ENCODE results near the gene AGT.
"Not testable (repeated sequence)": the region's sequence is repeated elsewhere in the genome, so short reads cannot be mapped to it uniquely, and the experiment has no call there.

AGT gene

GRCh38 chr1:230686747-230687146, 27.2 kb downstream of the AGT start:
- no peak for DNase-seq (ENCODE audit: low read depth)

GRCh38 chr1:230684998-230685397, 28.9 kb downstream of the AGT start:
- DNase-seq (ENCODE audit: low read depth) = no peak

- DNase-seq (ENCODE audit: low read depth) = no peak
These were observed 29.8 kb downstream of the AGT start for GRCh38 chr1:230684146-230684545.

GRCh38 chr1:230682882-230683610, 30.9 kb downstream of the AGT start:
- no peak for DNase-seq (ENCODE audit: low read depth)

GRCh38 chr1:230682274-230682673, 31.6 kb downstream of the AGT start:
- no peak for DNase-seq (ENCODE audit: low read depth)

GRCh38 chr1:230681599-230681998, 32.3 kb downstream of the AGT start:
- DNase-seq (ENCODE audit: low read depth) = no peak

- DNase-seq (ENCODE audit: low read depth) = no peak
These were observed 33.5 kb downstream of the AGT start for GRCh38 chr1:230680300-230681025.

- no peak for DNase-seq (ENCODE audit: low read depth)
These were observed 34.1 kb downstream of the AGT start for GRCh38 chr1:230679825-230680224.

GRCh38 chr1:230679192-230679591, 34.7 kb downstream of the AGT start:
- DNase-seq (ENCODE audit: low read depth) = no peak

- DNase-seq (ENCODE audit: low read depth) = no peak
These were observed 36.7 kb downstream of the AGT start for GRCh38 chr1:230677200-230677599.

GRCh38 chr1:230674581-230674980, 39.3 kb downstream of the AGT start:
- no peak for DNase-seq (ENCODE audit: low read depth)

- no peak for DNase-seq (ENCODE audit: low read depth)
These were observed 44.4 kb downstream of the AGT start for GRCh38 chr1:230669543-230669942.

GRCh38 chr1:230668227-230668626, 45.7 kb downstream of the AGT start:
- no peak for DNase-seq (ENCODE audit: low read depth)

GRCh38 chr1:230661976-230662375, 51.9 kb downstream of the AGT start:
- DNase-seq (ENCODE audit: low read depth) = no peak

- DNase-seq (ENCODE audit: low read depth) = no peak
These were observed 55.2 kb downstream of the AGT start for GRCh38 chr1:230658691-230659090.

GRCh38 chr1:230658103-230658502, 55.8 kb downstream of the AGT start:
- not testable (repeated sequence) for DNase-seq (ENCODE audit: low read depth)

- not testable (repeated sequence) for DNase-seq (ENCODE audit: low read depth)
These were observed 57.2 kb downstream of the AGT start for GRCh38 chr1:230656719-230657118.
